ENCODE data around the gene CPXM1.

CPXM1 gene

GRCh38 chr20:2759143-2759542, 41.3 kb downstream of the CPXM1 start:
- no peak for DNase-seq
- peaks cover 74% of the 10 kb centered on the region for H3K27me3 Mint-ChIP-seq
- H3K4me3 Mint-ChIP-seq, result no peak overlapping the region
- CTCF ChIA-PET, result no interaction called here
- no peaks in the 10 kb centered on the region for H3K9me3 Mint-ChIP-seq
- H3K27ac Mint-ChIP-seq, result no peak overlapping the region
- no peaks in the 10 kb centered on the region for H3K36me3 Mint-ChIP-seq
- H3K4me1 Mint-ChIP-seq, result peaks cover 2% of the 10 kb centered on the region

- Mint-ChIP-seq H3K27ac (no peak overlapping the region), H3K27me3 (peaks cover 78% of the 10 kb centered on the region), H3K4me3 (no peak overlapping the region), H3K9me3 (no peaks in the 10 kb centered on the region), H3K4me1 (peaks cover 12% of the 10 kb centered on the region), H3K36me3 (no peaks in the 10 kb centered on the region)
- CTCF ChIA-PET, result interaction anchor here (1.0 to 1.2 kb wide), 2 partner anchors 155 to 238 kb away, joined by 3 read pairs; no protein-coding TSS in a partner anchor
- DNase-seq, result peak; percentile 7
Observed at GRCh38 chr20:2757969-2758368, 42.5 kb downstream of the CPXM1 start.

DNA sequence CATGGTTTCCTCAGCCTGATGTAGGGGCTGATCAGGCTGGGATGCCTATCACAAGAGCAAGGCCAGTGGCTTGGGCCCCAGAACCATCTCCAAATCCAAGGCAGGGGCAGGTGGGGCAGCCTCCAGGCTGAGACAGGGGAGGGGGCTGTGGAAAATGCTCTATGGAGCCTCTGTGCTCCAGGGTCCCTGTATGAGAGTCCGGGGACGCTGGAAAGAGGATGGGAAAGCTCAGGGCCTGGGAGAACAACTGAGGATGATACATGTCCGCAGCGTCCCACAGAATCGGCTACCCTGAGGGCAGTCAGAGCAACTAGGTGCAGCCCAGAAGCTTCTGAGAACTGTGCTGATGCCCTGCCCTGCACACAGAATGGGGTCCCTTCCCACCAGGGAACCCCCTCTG, 43.4 kb downstream of the CPXM1 start:
- peak; percentile 14 for DNase-seq
- H3K27ac Mint-ChIP-seq, result no peak overlapping the region
- no peaks in the 10 kb centered on the region for H3K9me3 Mint-ChIP-seq
- H3K27me3 Mint-ChIP-seq, result peaks cover 81% of the 10 kb centered on the region
- CTCF ChIA-PET, result interaction anchor here (1.0 to 1.2 kb wide), 2 partner anchors 156 to 239 kb away, joined by 3 read pairs; no protein-coding TSS in a partner anchor
- no peaks in the 10 kb centered on the region for H3K36me3 Mint-ChIP-seq
- H3K4me1 Mint-ChIP-seq, result peaks cover 17% of the 10 kb centered on the region
- H3K4me3 Mint-ChIP-seq, result no peak overlapping the region

GRCh38 chr20:2756056-2756611, 44.3 kb downstream of the CPXM1 start:
- Mint-ChIP-seq H3K27me3 (peaks cover 90% of the 10 kb centered on the region), H3K4me3 (no peak overlapping the region), H3K4me1 (peaks cover 21% of the 10 kb centered on the region), H3K27ac (no peak overlapping the region), H3K36me3 (no peaks in the 10 kb centered on the region), H3K9me3 (no peaks in the 10 kb centered on the region)
- peak; percentile 21 for DNase-seq
- CTCF ChIA-PET, result interaction anchor here (0.6 to 2.8 kb wide), 4 partner anchors 36 to 322 kb away, joined by 3 to 11 read pairs (median 6); no protein-coding TSS in a partner anchor

GRCh38 chr20:2755451-2756055, 44.9 kb downstream of the CPXM1 start:
- no peak for DNase-seq
- Mint-ChIP-seq H3K4me3 (no peak overlapping the region), H3K4me1 (peaks cover 27% of the 10 kb centered on the region), H3K9me3 (no peaks in the 10 kb centered on the region), H3K27ac (no peak overlapping the region), H3K36me3 (no peaks in the 10 kb centered on the region), H3K27me3 (peaks cover 91% of the 10 kb centered on the region)
- CTCF ChIA-PET, result interaction anchor here (0.6 to 2.8 kb wide), 7 partner anchors 36 to 322 kb away, joined by 3 to 20 read pairs (median 4); no protein-coding TSS in a partner anchor

DNA sequence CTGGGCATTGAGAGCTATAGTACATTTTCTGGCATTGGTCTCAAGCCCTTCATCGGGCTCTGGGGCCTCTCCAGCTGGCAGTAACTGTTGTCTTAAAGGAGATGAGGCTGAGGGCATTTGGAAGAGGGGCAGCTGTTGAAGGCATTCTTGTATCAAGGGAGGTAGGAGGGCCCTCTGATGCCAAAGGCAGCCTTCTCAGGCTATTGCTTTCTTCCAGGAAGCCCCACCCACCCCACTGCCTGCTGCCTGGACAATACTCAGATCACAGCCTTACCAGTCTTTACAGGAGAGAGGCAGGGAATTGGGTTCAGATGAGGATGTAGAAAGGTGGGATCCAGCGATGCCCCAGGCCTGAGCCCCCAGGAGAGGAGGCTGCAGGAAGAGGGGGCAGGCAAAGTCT, 46.0 kb downstream of the CPXM1 start:
- H3K36me3 Mint-ChIP-seq, result no peaks in the 10 kb centered on the region
- H3K4me3 Mint-ChIP-seq, result no peak overlapping the region
- peaks cover 92% of the 10 kb centered on the region for H3K27me3 Mint-ChIP-seq
- peak; percentile 13 for DNase-seq
- no peak overlapping the region for H3K27ac Mint-ChIP-seq
- no peaks in the 10 kb centered on the region for H3K9me3 Mint-ChIP-seq
- H3K4me1 Mint-ChIP-seq, result peaks cover 27% of the 10 kb centered on the region
- CTCF ChIA-PET, result interaction anchor here (1.8 to 3.1 kb wide), 6 partner anchors 12 to 246 kb away, joined by 4 to 25 read pairs (median 10); no protein-coding TSS in a partner anchor

DNA sequence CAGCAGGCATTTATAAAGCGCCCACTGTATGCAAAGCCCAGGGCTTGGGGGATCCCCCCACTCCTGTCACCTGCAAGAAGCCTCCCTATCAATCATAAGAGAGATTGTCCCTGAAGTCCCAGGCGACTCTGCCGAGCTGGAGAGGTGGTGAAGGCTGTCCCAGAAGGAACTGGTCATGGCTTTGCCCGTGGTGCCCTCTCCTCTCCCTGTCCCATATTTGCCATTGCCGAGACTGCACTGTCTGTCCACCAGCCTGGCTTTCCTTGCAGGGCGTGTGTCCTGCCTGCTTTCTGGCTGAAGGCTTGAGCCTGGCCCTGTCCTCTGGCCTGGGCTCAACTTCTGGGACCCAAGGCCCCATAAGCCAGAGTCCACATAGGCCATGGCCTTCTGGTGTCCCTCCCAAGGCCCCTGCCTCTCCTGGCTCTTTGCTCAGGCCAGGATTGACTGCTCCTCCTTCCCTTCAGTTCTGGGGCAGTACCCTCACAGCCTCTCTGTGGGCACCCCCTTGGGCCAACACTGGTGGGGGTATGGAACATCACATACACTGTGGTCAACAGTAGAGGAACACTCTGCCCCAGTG, 46.9 kb downstream of the CPXM1 start:
- H3K4me1 Mint-ChIP-seq, result peaks cover 27% of the 10 kb centered on the region
- peak overlapping the region; percentile 38 for H3K4me3 Mint-ChIP-seq
- DNase-seq, result peak; percentile 17
- CTCF ChIA-PET, result interaction anchor here (0.7 to 3.1 kb wide), 21 partner anchors 10 to 247 kb away, joined by 3 to 36 read pairs (median 4); no protein-coding TSS in a partner anchor
- H3K27ac Mint-ChIP-seq, result no peak overlapping the region
- H3K9me3 Mint-ChIP-seq, result no peaks in the 10 kb centered on the region
- H3K36me3 Mint-ChIP-seq, result no peaks in the 10 kb centered on the region
- H3K27me3 Mint-ChIP-seq, result peaks cover 92% of the 10 kb centered on the region

DNA sequence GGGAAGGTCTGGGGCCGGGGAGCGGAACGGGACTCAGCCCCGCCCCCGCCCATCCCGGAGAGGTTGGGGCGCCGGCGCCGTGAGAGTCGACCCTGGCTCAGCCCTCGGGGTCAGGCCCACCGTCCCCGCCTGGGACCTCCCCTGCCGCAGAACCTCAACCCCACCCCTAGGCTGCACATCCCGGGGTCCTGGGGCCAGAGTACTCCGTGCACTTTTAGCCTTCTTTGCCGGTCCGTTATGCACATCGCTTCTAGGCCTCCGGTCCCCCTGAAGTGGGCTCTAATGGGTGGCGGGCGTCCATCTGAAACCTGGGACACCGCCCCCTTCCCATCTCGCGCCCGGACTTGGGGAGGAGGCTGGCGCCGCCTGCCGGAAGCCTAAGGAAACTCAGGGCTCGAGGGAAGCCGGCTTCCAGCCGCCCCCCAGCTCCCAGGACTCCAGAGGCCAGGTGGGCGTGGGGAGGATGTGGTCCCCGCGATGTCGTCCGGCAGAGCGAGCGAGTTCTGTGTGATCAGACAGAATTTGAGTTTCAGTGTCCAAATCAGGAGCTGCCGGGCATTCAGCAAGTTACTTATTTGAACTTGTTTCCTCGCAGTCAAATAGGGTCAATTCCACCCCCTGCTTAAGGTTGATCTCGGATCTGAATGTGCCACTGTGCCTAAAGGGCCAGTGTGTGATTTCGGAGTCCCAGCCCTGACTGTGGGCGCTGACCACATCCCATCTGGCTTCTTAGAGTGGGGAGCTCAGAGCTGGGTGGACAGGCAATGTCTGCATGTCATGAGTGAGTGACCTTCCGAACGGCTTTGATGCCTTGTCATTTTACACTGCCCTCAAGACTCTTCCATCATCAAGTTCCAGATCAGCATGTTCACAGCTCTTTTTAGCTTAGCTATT, 47.6 kb downstream of the CPXM1 start:
- H3K27me3 Mint-ChIP-seq, result peaks cover 95% of the 10 kb centered on the region
- H3K27ac Mint-ChIP-seq, result no peak overlapping the region
- CTCF ChIA-PET, result interaction anchor here (0.7 to 3.1 kb wide), 22 partner anchors 8 to 248 kb away, joined by 3 to 36 read pairs (median 4); no protein-coding TSS in a partner anchor
- peak; percentile 60 for DNase-seq
- no peaks in the 10 kb centered on the region for H3K36me3 Mint-ChIP-seq
- peak overlapping the region; percentile 69 for H3K4me3 Mint-ChIP-seq
- H3K4me1 Mint-ChIP-seq, result peaks cover 27% of the 10 kb centered on the region
- no peaks in the 10 kb centered on the region for H3K9me3 Mint-ChIP-seq

DNA sequence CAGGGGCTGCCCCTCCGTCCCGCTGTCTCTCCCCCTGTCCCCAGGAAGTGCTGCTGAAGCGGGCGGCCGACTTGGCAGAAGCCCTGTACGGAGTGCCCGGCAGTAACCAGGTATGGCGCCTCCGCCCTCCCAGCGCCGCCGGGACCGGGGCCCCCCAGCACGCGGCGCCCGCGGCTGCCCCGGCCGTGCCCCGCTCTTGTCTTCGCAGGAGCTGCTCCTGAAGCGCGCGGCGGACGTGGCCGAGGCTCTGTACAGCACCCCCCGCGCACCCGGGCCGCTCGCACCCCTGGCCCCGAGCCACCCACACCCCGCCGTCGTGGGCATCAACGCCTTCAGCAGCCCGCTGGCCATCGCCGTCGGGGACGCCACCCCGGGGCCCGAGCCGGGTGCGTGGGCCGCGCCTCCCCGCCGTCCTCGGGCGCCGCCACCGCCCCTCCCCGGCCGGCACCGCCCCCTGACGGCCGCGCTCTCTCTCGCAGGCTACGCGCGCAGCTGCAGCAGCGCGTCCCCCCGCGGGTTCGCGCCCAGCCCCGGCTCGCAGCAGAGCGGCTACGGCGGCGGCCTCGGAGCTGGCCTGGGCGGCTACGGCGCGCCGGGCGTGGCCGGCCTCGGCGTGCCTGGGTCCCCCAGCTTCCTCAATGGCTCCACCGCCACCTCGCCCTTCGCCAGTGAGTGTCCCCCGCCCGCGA, 48.4 kb downstream of the CPXM1 start:
- peaks cover 91% of the 10 kb centered on the region for H3K27me3 Mint-ChIP-seq
- no peak overlapping the region for H3K27ac Mint-ChIP-seq
- H3K36me3 Mint-ChIP-seq, result no peaks in the 10 kb centered on the region
- no peaks in the 10 kb centered on the region for H3K9me3 Mint-ChIP-seq
- no peak overlapping the region for H3K4me3 Mint-ChIP-seq
- DNase-seq, result peak; percentile 57
- H3K4me1 Mint-ChIP-seq, result peaks cover 27% of the 10 kb centered on the region
- CTCF ChIA-PET, result interaction anchor here (1.0 to 3.1 kb wide), 9 partner anchors 9 to 119 kb away, joined by 3 to 36 read pairs (median 5); no protein-coding TSS in a partner anchor

- Mint-ChIP-seq H3K9me3 (no peaks in the 10 kb centered on the region), H3K36me3 (no peaks in the 10 kb centered on the region), H3K4me1 (peaks cover 27% of the 10 kb centered on the region), H3K27ac (no peak overlapping the region), H3K4me3 (peak overlapping the region; percentile 33), H3K27me3 (peaks cover 89% of the 10 kb centered on the region)
- no peak for DNase-seq
- CTCF ChIA-PET, result interaction anchor here (1.0 to 3.1 kb wide), 4 partner anchors 9 to 119 kb away, joined by 3 to 36 read pairs (median 14); no protein-coding TSS in a partner anchor
Observed at GRCh38 chr20:2751347-2751877, 49.0 kb downstream of the CPXM1 start.

GRCh38 chr20:2750491-2751251, 49.8 kb downstream of the CPXM1 start:
- peak overlapping the region; percentile 45 for H3K4me3 Mint-ChIP-seq
- peaks cover 86% of the 10 kb centered on the region for H3K27me3 Mint-ChIP-seq
- H3K9me3 Mint-ChIP-seq, result no peaks in the 10 kb centered on the region
- H3K4me1 Mint-ChIP-seq, result peaks cover 27% of the 10 kb centered on the region
- no peaks in the 10 kb centered on the region for H3K36me3 Mint-ChIP-seq
- no peak overlapping the region for H3K27ac Mint-ChIP-seq
- DNase-seq, result no peak
- CTCF ChIA-PET, result interaction anchor here (1.0 kb wide), 1 partner anchor 63 kb away, joined by 3 read pairs; no protein-coding TSS in a partner anchor

DNA sequence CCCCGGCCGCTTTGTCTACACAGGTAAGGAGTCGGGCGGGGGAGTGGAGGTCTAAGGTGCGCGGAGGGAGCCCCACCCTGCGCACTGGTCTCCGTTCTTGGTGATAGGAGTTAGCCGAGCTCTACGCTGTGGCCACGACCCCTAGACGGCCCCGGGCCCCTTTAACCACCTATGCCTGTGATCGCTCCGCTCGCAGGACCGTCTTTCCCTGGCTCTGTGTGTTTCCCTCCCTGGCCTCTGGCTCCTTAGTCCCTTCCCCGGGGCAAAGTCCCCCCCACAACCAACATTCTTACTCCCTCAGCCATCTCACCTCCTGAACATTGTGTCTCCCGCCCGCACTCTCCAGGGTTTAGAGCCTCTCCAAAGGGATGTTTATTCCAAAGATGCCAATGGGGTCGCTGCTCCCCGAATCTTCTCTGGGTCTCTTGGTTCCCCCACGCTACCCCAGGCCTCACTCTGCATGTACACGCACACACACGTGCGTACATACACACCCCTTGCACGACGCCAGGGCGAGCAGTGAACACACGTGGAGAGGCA, 50.4 kb downstream of the CPXM1 start:
- CTCF ChIA-PET, result interaction anchor here (0.7 to 1.0 kb wide), 2 partner anchors 63 to 472 kb away, joined by 3 read pairs; no protein-coding TSS in a partner anchor

More for the DNA sequence above, 50.4 kb downstream of the CPXM1 start:
- Mint-ChIP-seq H3K36me3 (no peaks in the 10 kb centered on the region), H3K9me3 (no peaks in the 10 kb centered on the region), H3K4me3 (no peak overlapping the region), H3K4me1 (peaks cover 27% of the 10 kb centered on the region), H3K27ac (no peak overlapping the region), H3K27me3 (peaks cover 86% of the 10 kb centered on the region)
- DNase-seq, result no peak
